Stimulated activated CD4-positive, alpha-beta T cell treated with anti-CD3 and anti-CD28 coated beads, Interleukin-4, amount 100 ng/mL, for 48 hours (primary cell): ENCODE results near the gene VASH1.
A peak's percentile ranks its signal among the peaks of the same experiment; 100 is the strongest.

ENCODE experiments used
- DNase-seq, 2 donors: peaks; one replicate each; pipeline ENCODE4 v3.0.0-alpha.2; 2020; ENCODE audit warnings: low read depth in 2 of 2

Gene VASH1

DNA sequence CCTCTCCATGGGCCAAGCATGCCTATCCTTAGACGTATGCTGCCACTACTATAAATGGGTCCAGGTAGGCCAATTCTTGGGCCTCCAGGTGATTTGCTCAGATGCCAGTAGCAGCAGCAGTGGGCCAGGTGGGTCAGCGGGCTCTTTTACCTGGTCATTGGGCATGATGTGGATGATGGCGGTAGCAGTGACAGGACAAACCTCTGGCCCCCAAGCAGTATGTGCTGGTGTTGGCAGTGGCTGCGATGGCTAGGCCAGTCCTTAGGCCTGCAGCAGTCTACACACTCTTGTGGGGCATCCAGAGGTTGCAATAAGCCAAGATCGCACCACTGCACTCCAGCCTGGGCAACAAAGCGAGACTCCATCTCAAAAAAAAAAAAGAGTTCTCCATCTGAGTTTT is 19.1 kb upstream of the VASH1 start:
- DNase-seq: no peak

DNA sequence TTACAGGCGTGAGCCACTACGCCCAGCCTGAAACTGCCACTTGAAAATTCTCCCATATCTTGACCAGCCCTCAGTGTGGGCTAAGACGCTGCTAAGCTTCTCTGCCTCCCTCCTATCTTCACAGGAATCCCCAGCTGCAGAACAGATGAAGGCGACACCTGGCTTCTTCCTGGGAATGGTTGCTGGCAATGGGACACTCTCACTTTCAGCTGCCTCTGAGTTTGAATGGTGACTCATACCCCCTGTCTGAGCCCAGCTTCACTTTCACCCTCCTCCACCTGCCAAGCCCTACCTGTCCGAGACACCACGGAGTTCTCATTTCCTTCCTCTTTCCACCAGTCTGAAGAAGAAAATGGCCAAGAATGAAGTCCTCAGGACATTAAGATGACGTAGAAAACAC is 18.3 kb upstream of the VASH1 start:
- DNase-seq: no peak

GRCh38 chr14:76752744-76753143 is 8.5 kb upstream of the VASH1 start:
- no peak for DNase-seq

DNA sequence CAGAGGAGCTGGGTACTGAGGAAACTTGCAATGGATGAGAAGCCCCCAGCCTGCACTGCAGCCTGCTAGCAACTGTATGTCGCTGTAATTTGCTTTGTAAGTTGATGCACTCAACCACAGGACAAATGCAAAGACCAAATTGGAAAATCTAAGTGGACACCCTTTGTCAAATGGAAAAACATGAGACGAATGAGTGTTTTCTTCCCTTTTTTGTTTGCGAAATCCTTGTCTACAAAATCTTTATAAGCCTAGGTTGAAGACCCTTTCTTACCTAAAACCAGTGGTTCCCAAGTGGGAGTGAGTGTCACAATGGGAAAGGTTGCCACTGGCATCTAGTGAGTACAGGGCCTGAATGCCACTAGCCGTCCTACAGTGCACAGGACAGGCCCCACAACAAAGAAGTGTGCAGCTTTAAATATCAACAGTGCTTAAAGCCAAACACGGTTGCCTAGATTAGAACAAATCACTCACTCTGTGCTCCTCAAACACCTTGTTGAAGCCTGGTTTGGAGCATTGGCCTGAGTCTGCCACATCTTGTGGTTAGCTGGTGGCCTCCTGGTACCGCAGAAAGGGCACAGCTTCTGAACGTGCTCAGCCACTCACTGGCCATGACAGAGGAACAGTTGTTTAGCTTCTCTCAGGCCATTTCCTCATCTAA is 7.6 kb upstream of the VASH1 start:
- DNase-seq: no peak

GRCh38 chr14:76754586-76754985 is 6.7 kb upstream of the VASH1 start:
- no peak for DNase-seq

GRCh38 chr14:76755610-76756370 is 5.5 kb upstream of the VASH1 start:
- DNase-seq: no peak

DNA sequence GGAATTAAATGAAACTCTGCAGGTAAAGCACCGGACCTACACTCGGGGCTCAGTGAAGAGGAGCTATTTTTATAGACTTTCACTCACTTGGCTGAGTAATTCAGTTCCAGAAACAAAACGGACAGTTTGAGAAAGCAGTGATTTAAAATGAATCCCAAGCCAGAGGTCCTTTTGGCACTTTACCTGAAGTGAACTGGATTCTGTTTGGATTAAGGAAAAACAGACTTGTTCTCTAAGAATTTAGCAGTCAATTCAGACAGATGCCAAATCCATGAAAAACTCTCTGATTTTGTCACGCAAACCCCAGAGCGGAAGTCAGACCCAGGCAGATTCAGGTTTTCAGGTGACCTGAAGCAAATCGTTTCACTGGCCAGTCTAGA is 4.9 kb upstream of the VASH1 start:
- no peak for DNase-seq

DNA sequence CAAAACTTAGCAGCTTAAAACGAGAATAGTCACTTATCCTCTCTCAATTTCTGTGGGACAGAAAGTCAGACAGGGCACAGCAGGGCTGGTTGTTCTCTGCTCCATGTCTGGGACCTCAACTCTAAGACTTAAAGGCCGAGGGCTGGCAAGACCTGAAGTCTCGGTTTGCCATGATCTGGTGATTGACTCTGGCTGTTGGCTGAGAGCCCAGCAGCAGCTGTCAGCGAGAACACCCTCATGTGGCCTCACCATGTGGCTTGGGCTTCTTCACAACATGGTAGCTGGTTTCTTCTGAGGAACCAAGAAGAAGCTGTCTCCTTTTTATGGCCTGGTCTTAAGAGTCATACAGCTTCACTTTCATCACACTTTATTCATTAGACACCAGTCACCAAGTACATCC is 1.7 kb upstream of the VASH1 start:
- no peak for DNase-seq

DNA sequence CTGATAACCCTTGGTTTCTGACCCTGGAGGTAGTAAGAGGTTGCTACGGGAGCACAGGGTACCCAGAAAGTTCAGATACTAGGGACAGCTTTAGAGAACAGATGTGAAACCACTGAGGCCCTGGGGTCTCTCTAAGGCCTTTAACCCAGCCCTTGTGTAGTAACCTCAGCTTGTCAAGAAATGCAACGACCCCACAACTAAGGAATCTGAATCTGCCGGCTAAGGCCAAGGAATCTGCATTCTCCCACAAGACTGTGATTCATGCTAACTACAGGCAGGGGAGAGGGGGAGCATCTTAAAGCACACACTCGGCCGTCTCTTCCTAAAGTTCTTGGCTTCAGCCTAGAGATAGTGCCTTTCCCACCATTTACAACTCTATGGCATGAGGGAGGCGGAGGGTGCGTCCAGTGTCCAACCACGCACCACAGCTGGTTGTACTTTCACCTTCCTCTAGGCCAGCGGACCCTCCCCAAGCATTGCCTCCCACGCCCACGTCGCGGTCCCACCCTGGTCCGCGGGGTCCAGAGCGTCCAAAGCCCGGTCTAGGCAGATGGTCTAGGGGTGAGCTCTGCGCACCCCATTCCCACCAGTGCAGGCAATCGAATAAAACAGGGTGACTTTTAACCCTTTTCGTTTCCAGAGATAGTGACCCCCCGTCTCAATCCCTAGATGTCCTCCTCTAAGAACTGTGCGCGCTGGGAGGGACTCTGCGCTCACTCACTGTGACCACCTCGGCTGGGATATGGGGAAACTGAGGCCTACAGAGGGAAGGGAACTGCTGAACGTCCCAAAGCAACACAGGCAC is 735 bp upstream of the VASH1 start:
- no peak for DNase-seq

GRCh38 chr14:76761960-76762410 is 717 bp downstream of the VASH1 start:
- DNase-seq: no peak

DNA sequence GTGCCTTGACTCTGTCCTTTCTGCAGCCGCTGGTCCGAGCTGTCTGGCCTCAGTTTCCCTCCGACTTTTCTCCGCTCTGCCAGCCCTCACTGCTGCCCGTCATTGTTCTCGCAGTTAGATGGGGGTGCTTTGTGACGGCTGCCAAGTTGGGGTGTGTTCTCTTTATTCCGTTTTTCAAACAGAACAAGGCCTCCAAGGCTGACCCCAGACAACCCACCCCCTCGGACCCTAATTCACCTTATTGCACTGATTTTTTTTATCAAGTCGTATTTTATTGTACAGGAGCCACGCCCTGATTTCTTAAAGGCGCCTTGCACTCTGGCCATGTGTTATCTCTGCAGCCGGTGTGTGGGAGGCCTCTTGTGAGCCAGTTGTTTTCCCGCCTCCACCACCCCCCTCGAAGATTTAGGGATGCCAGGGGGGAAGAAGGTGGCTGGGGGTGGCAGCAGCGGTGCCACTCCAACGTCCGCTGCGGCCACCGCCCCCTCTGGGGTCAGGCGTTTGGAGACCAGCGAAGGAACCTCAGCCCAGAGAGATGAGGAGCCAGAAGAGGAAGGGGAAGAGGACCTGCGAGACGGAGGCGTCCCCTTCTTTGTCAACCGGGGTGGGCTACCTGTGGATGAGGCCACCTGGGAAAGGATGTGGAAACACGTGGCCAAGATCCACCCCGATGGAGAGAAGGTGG is 1.3 kb downstream of the VASH1 start:
- no peak for DNase-seq

DNA sequence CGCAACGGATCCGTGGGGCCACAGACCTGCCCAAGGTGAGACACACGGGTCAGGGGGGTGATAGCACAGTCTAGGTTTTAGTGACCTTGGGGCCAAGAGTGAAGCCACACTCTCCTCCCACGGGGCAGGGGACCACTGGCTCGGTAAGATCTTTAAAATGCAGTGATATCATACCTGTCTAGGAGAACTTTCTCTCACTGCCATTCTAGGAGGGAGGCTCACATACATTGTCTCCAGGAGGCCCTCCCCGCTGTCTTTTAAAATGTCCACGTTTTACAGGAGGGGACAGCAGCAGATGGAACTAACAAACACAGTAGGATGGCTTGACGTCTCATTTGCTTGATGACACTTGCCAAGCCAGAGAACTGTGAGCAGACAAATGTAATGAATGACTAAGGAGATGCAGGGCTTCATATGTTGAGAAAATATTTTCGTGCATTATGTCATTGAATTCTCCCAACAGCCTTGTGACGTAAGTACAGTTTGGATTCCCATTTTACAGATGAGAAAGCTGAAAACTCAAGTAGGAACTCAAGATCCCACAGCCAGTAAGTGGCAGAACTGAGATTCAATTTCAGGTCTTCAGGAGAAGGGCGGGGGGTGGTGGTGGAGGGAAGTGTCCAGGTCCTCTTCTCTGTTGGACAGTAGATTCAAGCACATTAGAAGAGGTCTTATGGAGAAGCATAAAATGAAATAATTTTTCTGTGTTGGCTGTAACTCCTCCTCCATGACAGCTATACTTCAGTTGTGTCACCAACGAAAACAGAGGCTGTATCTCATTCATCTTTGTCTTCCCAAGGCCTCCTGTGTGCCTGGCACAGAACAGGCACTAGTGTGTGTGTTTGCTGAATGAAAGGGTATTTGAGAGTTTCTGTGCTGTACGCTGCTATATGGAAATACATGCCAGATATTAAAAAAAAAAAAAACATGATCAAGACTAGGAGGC is 2.1 kb downstream of the VASH1 start:
- no peak for DNase-seq

- no peak for DNase-seq
Measured at GRCh38 chr14:76765461-76765931, 4.2 kb downstream of the VASH1 start.

DNA sequence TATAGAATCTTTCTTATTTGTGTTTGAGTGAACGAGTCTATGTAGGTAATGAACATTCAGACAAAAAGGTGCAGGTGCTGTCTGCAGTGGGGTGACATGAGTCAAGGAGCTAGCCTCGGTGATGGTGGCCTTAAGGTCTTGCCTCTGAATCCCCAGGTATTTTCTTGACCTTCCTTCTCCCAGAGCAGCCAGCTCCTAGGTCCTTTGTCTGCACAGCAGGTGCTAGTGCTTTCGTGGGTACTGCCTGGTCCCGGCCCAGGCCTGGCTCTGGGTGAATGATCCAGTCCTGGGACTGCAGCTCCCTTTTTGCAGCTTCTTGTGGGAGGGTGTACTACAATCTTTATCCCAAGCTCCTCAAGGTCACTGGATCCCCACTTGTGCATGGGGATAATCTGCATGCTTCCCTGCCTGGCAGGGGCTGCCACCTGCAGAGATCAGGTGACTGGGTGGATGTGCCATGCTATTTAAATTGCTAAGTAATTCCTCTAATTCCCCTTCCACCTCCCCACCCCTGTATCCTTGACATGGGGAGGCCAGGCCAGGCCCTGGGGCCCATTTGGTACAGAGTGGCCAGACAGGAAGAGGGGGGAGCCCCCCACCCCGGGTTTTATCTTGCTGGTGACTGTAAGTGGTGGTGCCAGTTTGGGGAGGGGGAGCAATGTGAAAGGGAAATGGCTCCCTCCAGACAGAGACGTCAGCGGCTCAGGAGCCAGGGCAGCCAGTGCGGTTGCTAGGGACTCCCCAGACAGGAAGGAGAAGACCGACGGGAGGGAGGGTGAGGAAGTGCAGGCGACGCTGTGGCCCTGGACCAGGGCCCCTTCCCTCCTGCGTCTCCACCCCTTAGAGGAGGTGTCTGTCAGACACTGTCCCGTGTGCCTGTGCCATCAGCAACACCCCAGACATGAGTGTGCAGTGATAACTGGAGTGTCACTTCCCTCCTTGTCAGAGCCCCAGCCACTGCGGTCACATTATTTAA is 6.7 kb downstream of the VASH1 start:
- peak; percentile 26 to 57 for DNase-seq

- DNase-seq: no peak
Measured at GRCh38 chr14:76768671-76769500, 7.6 kb downstream of the VASH1 start.

GRCh38 chr14:76769636-76770292 is 8.5 kb downstream of the VASH1 start:
- DNase-seq: no peak

DNA sequence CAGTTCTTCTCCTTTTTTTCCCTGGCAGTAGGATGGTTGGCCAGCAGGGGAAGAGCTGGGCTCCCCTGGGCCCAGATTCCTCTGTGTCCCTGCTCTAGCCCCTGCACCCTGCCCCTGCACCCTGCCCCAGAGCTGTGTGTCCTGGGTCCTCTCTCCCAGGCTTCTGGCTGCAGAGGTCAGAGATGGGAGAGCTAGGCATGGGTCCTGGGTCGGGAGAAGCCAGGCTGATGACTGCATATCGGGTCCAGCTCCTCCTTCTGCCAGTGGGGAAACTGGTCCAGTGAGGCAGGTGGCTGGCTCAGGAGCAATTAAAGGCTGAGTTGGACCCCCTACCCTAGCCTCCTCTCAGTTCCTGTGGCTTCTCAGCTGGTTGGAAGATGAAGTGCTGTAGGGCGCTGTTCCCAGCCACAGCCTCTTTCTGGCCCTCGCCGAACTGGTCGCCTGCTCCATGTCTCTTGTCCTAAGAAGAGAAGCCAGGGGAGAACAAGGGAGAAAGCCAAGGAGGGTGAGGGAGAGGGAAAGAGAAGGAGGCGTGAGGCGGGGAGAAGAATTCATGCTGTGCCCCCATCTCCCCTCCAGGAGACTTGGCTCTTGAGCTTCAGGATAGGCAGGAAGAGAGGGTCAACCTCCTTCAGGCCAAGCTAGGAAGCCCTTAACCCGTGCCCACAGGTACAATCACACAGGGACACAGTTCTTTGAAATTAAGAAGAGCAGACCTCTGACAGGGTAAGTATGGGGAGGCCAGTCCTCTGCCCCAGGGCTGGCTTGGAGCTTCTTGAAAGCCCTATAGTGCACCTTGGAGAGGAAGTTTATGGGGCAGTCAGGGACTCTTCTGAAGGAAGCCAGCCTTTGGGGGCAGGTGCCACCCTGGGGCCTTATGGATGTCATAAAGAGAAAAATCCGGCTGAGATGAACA is 9.5 kb downstream of the VASH1 start:
- no peak for DNase-seq
